Omental fat pad (tissue), 4 donors: ENCODE measurements around the gene KCNB1. TPM values are rescaled to one million over a fixed set of nuclear protein-coding genes. Genes with fewer than 3 reads are reported as not detected.

Experiments
- ATAC-seq: fragments of 150-250 bp; one replicate; pipeline ENCODE4 v1.9.1; 2016; ENCODE audit warnings: mild to moderate bottlenecking, moderate library complexity; ENCODE audit not compliant: low FRiP score
- DNase-seq: peaks from one replicate; pipeline ENCODE4 v3.0.0-alpha.2; 2019; ENCODE audit warnings: low spot score
- CTCF ChIP-seq, 3 donors: fragments of 450-650 bp; IDR thresholded peaks; one replicate each; pipeline ENCODE4 v1.5.1; 2016 to 2017; ENCODE audit warnings: antibody characterized with exemption in 3 of 3, mild to moderate bottlenecking in 3 of 3, moderate library complexity in 2 of 3
- total RNA-seq, 4 donors: library from RNA; depleted of rRNA; stranded (reverse); fragments of >200 nt; gene quantifications; one replicate each; pipeline ENCODE4 v1.1.0, GENCODE V29; 2016

KCNB1 gene
- total RNA-seq, 4 donors from 2014 or later, result 15.0 to 34.4 (median 22.9) TPM

- TF ChIP-seq CTCF (IDR thresholded peaks at IDR 0.05), result no peak
- DNase-seq, result no peak
- ATAC-seq, result no peak
These were observed 102.1 kb downstream of the KCNB1 start for GRCh38 chr20:49380337-49380780.

GRCh38 chr20:49379338-49379737 lies 103.1 kb downstream of the KCNB1 start:
- ATAC-seq, result no peak
- no peak for DNase-seq
- TF ChIP-seq CTCF (IDR thresholded peaks at IDR 0.05), result no peak

GRCh38 chr20:49377326-49377725 lies 105.1 kb downstream of the KCNB1 start:
- TF ChIP-seq CTCF (IDR thresholded peaks at IDR 0.05), result no peak
- no peak for DNase-seq
- ATAC-seq, result no peak

- no peak for ATAC-seq
- TF ChIP-seq CTCF (IDR thresholded peaks at IDR 0.05), result no peak
- no peak for DNase-seq
These were observed 107.3 kb downstream of the KCNB1 start for GRCh38 chr20:49375170-49375569.

GRCh38 chr20:49372095-49372734 lies 110.3 kb downstream of the KCNB1 start:
- DNase-seq (no peak), ATAC-seq (no peak)
- TF ChIP-seq CTCF (IDR thresholded peaks at IDR 0.05), result no peak

GRCh38 chr20:49368596-49368995 lies 113.9 kb downstream of the KCNB1 start:
- DNase-seq, result no peak
- ATAC-seq, result no peak
- TF ChIP-seq CTCF (IDR thresholded peaks at IDR 0.05), result no peak

- no peak for TF ChIP-seq CTCF (IDR thresholded peaks at IDR 0.05)
- no peak for ATAC-seq
- DNase-seq, result no peak
These were observed 115.4 kb downstream of the KCNB1 start for GRCh38 chr20:49367113-49367512.
